ENCODE results near the gene CPLX1. TPM values are rescaled to one million over a fixed set of nuclear protein-coding genes. Genes with fewer than 3 reads are reported as not detected.

The CPLX1 gene
- total and polyA plus RNA-seq, 2 donors (not counting 1 experiment from before 2014, with no cell fraction given), result 0.03 to 0.66 TPM

GRCh38 chr4:803884-804283 lies 22.0 kb downstream of the CPLX1 start:
- no peak overlapping the region for H3K9ac ChIP-seq (ENCODE audit: insufficient read depth, low read length)
- H3K36me3 ChIP-seq (ENCODE audit: control insufficient read depth, insufficient read depth, low read length), result no peaks in the 10 kb centered on the region
- H3K4me2 ChIP-seq (ENCODE audit: extremely low read depth, insufficient read depth, low read length), result no peak overlapping the region
- no peaks in the 10 kb centered on the region for H3K9me3 ChIP-seq (ENCODE audit: control insufficient read depth, insufficient read depth, low read depth, low read length)
- no peaks in the 10 kb centered on the region for H3K79me2 ChIP-seq (ENCODE audit: control insufficient read depth, insufficient read depth, low read length)
- no peak overlapping the region for H3K4me3 ChIP-seq (replicated peaks in 1 of 4; ENCODE audit: control extremely low read depth in 1 of 4, insufficient read depth in 1 of 4, low read depth in 3 of 4, low read length in 4 of 4)
- H4K20me1 ChIP-seq (ENCODE audit: control insufficient read depth, extremely low read depth, insufficient read depth, low read length), result no peaks in the 10 kb centered on the region
- no peaks in the 10 kb centered on the region for H3K4me1 ChIP-seq (ENCODE audit: control insufficient read depth, extremely low read depth, insufficient read depth, low read length)
- no peak for TF ChIP-seq EZH2 (IDR thresholded peaks at IDR 0.05; ENCODE audit: low read length, missing control alignments)
- no peak for TF ChIP-seq CTCF (conservative IDR thresholded peaks at IDR 0.05 in 1 of 2, IDR thresholded peaks at IDR 0.05 in 1 of 2; ENCODE audit: low read depth in 1 of 2, low read length in 2 of 2)
- H3K27ac ChIP-seq (ENCODE audit: insufficient read depth, low read length), result no peak overlapping the region
- no peak for DNase-seq (ENCODE audit: low read depth in 2 of 2)
- H3K27me3 ChIP-seq (ENCODE audit: control insufficient read depth, insufficient read depth, low read length), result peaks cover 3% of the 10 kb centered on the region
- H2AFZ ChIP-seq (ENCODE audit: low read length), result no peak overlapping the region

GRCh38 chr4:801436-802124 lies 24.3 kb downstream of the CPLX1 start:
- TF ChIP-seq EZH2 (IDR thresholded peaks at IDR 0.05; ENCODE audit: low read length, missing control alignments), result no peak
- Histone ChIP-seq H3K79me2 (ENCODE audit: control insufficient read depth, insufficient read depth, low read length) (no peaks in the 10 kb centered on the region), H3K4me1 (ENCODE audit: control insufficient read depth, extremely low read depth, insufficient read depth, low read length) (no peaks in the 10 kb centered on the region), H3K4me3 (replicated peaks in 1 of 4; ENCODE audit: control extremely low read depth in 1 of 4, insufficient read depth in 1 of 4, low read depth in 3 of 4, low read length in 4 of 4) (no peak overlapping the region), H3K27me3 (ENCODE audit: control insufficient read depth, insufficient read depth, low read length) (peaks cover 9% of the 10 kb centered on the region), H3K9me3 (ENCODE audit: control insufficient read depth, insufficient read depth, low read depth, low read length) (no peaks in the 10 kb centered on the region), H3K4me2 (ENCODE audit: extremely low read depth, insufficient read depth, low read length) (no peak overlapping the region), H4K20me1 (ENCODE audit: control insufficient read depth, extremely low read depth, insufficient read depth, low read length) (no peaks in the 10 kb centered on the region), H3K9ac (ENCODE audit: insufficient read depth, low read length) (no peak overlapping the region), H2AFZ (ENCODE audit: low read length) (no peak overlapping the region), H3K36me3 (ENCODE audit: control insufficient read depth, insufficient read depth, low read length) (no peaks in the 10 kb centered on the region), H3K27ac (ENCODE audit: insufficient read depth, low read length) (no peak overlapping the region)
- no peak for DNase-seq (ENCODE audit: low read depth in 2 of 2)

GRCh38 chr4:797066-797465 lies 28.9 kb downstream of the CPLX1 start:
- H3K36me3 ChIP-seq (ENCODE audit: control insufficient read depth, insufficient read depth, low read length), result no peaks in the 10 kb centered on the region
- no peaks in the 10 kb centered on the region for H4K20me1 ChIP-seq (ENCODE audit: control insufficient read depth, extremely low read depth, insufficient read depth, low read length)
- H3K27me3 ChIP-seq (ENCODE audit: control insufficient read depth, insufficient read depth, low read length), result peaks cover 42% of the 10 kb centered on the region
- DNase-seq (ENCODE audit: low read depth in 2 of 2), result no peak
- H3K9ac ChIP-seq (ENCODE audit: insufficient read depth, low read length), result no peak overlapping the region
- no peaks in the 10 kb centered on the region for H3K4me1 ChIP-seq (ENCODE audit: control insufficient read depth, extremely low read depth, insufficient read depth, low read length)
- no peak overlapping the region for H3K4me2 ChIP-seq (ENCODE audit: extremely low read depth, insufficient read depth, low read length)
- no peaks in the 10 kb centered on the region for H3K9me3 ChIP-seq (ENCODE audit: control insufficient read depth, insufficient read depth, low read depth, low read length)
- TF ChIP-seq CTCF (conservative IDR thresholded peaks at IDR 0.05 in 1 of 2, IDR thresholded peaks at IDR 0.05 in 1 of 2; ENCODE audit: low read depth in 1 of 2, low read length in 2 of 2) (no peak), EZH2 (IDR thresholded peaks at IDR 0.05; ENCODE audit: low read length, missing control alignments) (no peak)
- no peak overlapping the region for H3K4me3 ChIP-seq (replicated peaks in 1 of 4; ENCODE audit: control extremely low read depth in 1 of 4, insufficient read depth in 1 of 4, low read depth in 3 of 4, low read length in 4 of 4)
- no peak overlapping the region for H2AFZ ChIP-seq (ENCODE audit: low read length)
- H3K27ac ChIP-seq (ENCODE audit: insufficient read depth, low read length), result no peak overlapping the region
- H3K79me2 ChIP-seq (ENCODE audit: control insufficient read depth, insufficient read depth, low read length), result no peaks in the 10 kb centered on the region
